Measurements from ENCODE around the gene SERPINE3.

Gene SERPINE3

GRCh38 chr13:51371768-51372399, 32.4 kb downstream of the SERPINE3 start:
- TF ChIP-seq SUZ12 (IDR thresholded peaks at IDR 0.05) (no peak), TARDBP (IDR thresholded peaks at IDR 0.05) (no peak), FOXK2 (IDR thresholded peaks at IDR 0.05) (no peak), ARNT (IDR thresholded peaks at IDR 0.05) (no peak), LEF1 (IDR thresholded peaks at IDR 0.05; ENCODE audit: borderline replicate concordance) (no peak), FOXM1 (IDR thresholded peaks at IDR 0.05; ENCODE audit: borderline replicate concordance) (no peak), ELF4 (IDR thresholded peaks at IDR 0.05) (no peak), BHLHE40 (IDR thresholded peaks at IDR 0.05; ENCODE audit: borderline replicate concordance) (no peak), ZNF384 (IDR thresholded peaks at IDR 0.05) (no peak), L3MBTL2 (conservative IDR thresholded peaks at IDR 0.05) (no peak), NFRKB (IDR thresholded peaks at IDR 0.05) (no peak), FOXA1 (IDR thresholded peaks at IDR 0.05) (no peak), CTBP1 (IDR thresholded peaks at IDR 0.05; ENCODE audit: borderline replicate concordance) (no peak), HDGF (IDR thresholded peaks at IDR 0.05; ENCODE audit: borderline replicate concordance) (no peak)
- DNase-seq (ENCODE audit: extremely low spot score) = no peak
- ChIA-PET CTCF (no interaction called here), POLR2A (no interaction called here)

GRCh38 chr13:51373451-51373850, 34.0 kb downstream of the SERPINE3 start:
- TF ChIP-seq PKNOX1 (IDR thresholded peaks at IDR 0.05) (no peak), CTBP1 (IDR thresholded peaks at IDR 0.05; ENCODE audit: borderline replicate concordance) (no peak), FOXA1 (IDR thresholded peaks at IDR 0.05) (no peak), SUZ12 (IDR thresholded peaks at IDR 0.05) (no peak), LEF1 (IDR thresholded peaks at IDR 0.05; ENCODE audit: borderline replicate concordance) (no peak), FOXK2 (IDR thresholded peaks at IDR 0.05) (no peak), HDGF (IDR thresholded peaks at IDR 0.05; ENCODE audit: borderline replicate concordance) (no peak), ARNT (IDR thresholded peaks at IDR 0.05) (no peak), L3MBTL2 (conservative IDR thresholded peaks at IDR 0.05) (no peak), FOXM1 (IDR thresholded peaks at IDR 0.05; ENCODE audit: borderline replicate concordance) (no peak), ZNF384 (IDR thresholded peaks at IDR 0.05) (no peak), ELF4 (IDR thresholded peaks at IDR 0.05) (no peak), NFRKB (IDR thresholded peaks at IDR 0.05) (no peak), TARDBP (IDR thresholded peaks at IDR 0.05) (no peak), BHLHE40 (IDR thresholded peaks at IDR 0.05; ENCODE audit: borderline replicate concordance) (no peak), SP1 (IDR thresholded peaks at IDR 0.05) (no peak)
- DNase-seq (ENCODE audit: extremely low spot score) = no peak
- ChIA-PET CTCF (no interaction called here), POLR2A (no interaction called here)

GRCh38 chr13:51380269-51380668, 40.8 kb downstream of the SERPINE3 start:
- no peak for DNase-seq (ENCODE audit: extremely low spot score)
- POLR2A ChIA-PET = no interaction called here
- CTCF ChIA-PET = interaction anchor here (0.6 kb wide), 1 partner anchor 94 kb away, joined by 3 read pairs; no protein-coding TSS in a partner anchor
- no peak for TF ChIP-seq L3MBTL2 (conservative IDR thresholded peaks at IDR 0.05)
- TF ChIP-seq NFRKB (IDR thresholded peaks at IDR 0.05) = no peak
- no peak for TF ChIP-seq HDGF (IDR thresholded peaks at IDR 0.05; ENCODE audit: borderline replicate concordance)
- TF ChIP-seq ZNF384 (IDR thresholded peaks at IDR 0.05) = no peak
- TF ChIP-seq SP1 (IDR thresholded peaks at IDR 0.05) = no peak
- TF ChIP-seq ELF4 (IDR thresholded peaks at IDR 0.05) = no peak
- no peak for TF ChIP-seq FOXK2 (IDR thresholded peaks at IDR 0.05)
- no peak for TF ChIP-seq BHLHE40 (IDR thresholded peaks at IDR 0.05; ENCODE audit: borderline replicate concordance)
- TF ChIP-seq LEF1 (IDR thresholded peaks at IDR 0.05; ENCODE audit: borderline replicate concordance) = no peak
- no peak for TF ChIP-seq PKNOX1 (IDR thresholded peaks at IDR 0.05)
- no peak for TF ChIP-seq SUZ12 (IDR thresholded peaks at IDR 0.05)
- TF ChIP-seq CTBP1 (IDR thresholded peaks at IDR 0.05; ENCODE audit: borderline replicate concordance) = no peak
- TF ChIP-seq FOXA1 (IDR thresholded peaks at IDR 0.05) = no peak
- no peak for TF ChIP-seq ARNT (IDR thresholded peaks at IDR 0.05)
- TF ChIP-seq TARDBP (IDR thresholded peaks at IDR 0.05) = no peak
- no peak for TF ChIP-seq FOXM1 (IDR thresholded peaks at IDR 0.05; ENCODE audit: borderline replicate concordance)

- TF ChIP-seq FOXM1 (IDR thresholded peaks at IDR 0.05; ENCODE audit: borderline replicate concordance) = no peak
- TF ChIP-seq PKNOX1 (IDR thresholded peaks at IDR 0.05) = no peak
- no peak for TF ChIP-seq SUZ12 (IDR thresholded peaks at IDR 0.05)
- no peak for TF ChIP-seq SP1 (IDR thresholded peaks at IDR 0.05)
- TF ChIP-seq ZNF384 (IDR thresholded peaks at IDR 0.05) = no peak
- no peak for TF ChIP-seq HDGF (IDR thresholded peaks at IDR 0.05; ENCODE audit: borderline replicate concordance)
- TF ChIP-seq BHLHE40 (IDR thresholded peaks at IDR 0.05; ENCODE audit: borderline replicate concordance) = no peak
- no peak for TF ChIP-seq FOXA1 (IDR thresholded peaks at IDR 0.05)
- no peak for TF ChIP-seq NFRKB (IDR thresholded peaks at IDR 0.05)
- no peak for TF ChIP-seq LEF1 (IDR thresholded peaks at IDR 0.05; ENCODE audit: borderline replicate concordance)
- no peak for TF ChIP-seq L3MBTL2 (conservative IDR thresholded peaks at IDR 0.05)
- DNase-seq (ENCODE audit: extremely low spot score) = no peak
- ChIA-PET CTCF (no interaction called here), POLR2A (no interaction called here)
Measured at GRCh38 chr13:51385114-51385513, 45.6 kb downstream of the SERPINE3 start.

GRCh38 chr13:51394724-51395123, 55.2 kb downstream of the SERPINE3 start:
- TF ChIP-seq ARNT (IDR thresholded peaks at IDR 0.05) (no peak), ELF4 (IDR thresholded peaks at IDR 0.05) (no peak), TARDBP (IDR thresholded peaks at IDR 0.05) (no peak), NFRKB (IDR thresholded peaks at IDR 0.05) (no peak), L3MBTL2 (conservative IDR thresholded peaks at IDR 0.05) (no peak), LEF1 (IDR thresholded peaks at IDR 0.05; ENCODE audit: borderline replicate concordance) (no peak), SUZ12 (IDR thresholded peaks at IDR 0.05) (no peak), PKNOX1 (IDR thresholded peaks at IDR 0.05) (no peak)
- no peak for DNase-seq (ENCODE audit: extremely low spot score)
- ChIA-PET CTCF (no interaction called here), POLR2A (no interaction called here)
